H1 (cell line): ENCODE results near the gene ODAD3. TPM values are rescaled to one million over a fixed set of nuclear protein-coding genes. Genes with fewer than 3 reads are reported as not detected.
A peak's percentile ranks its signal among the peaks of the same experiment; 100 is the strongest.

Experiments
- CTCF ChIA-PET: fragments of 300-600 bp; sonication (Branson Sonifier 250); formaldehyde crosslinking; loops from one replicate; lab custom pipeline; 2021; ENCODE audit not compliant: partially characterized antibody; lab: Charles Lee
- POLR2A ChIA-PET: fragments of 300-600 bp; sonication (Branson Sonifier 250); formaldehyde crosslinking; loops from one replicate; lab custom pipeline; 2021; ENCODE audit warnings: inconsistent platforms; ENCODE audit not compliant: partially characterized antibody; lab: Charles Lee
- DNase-seq, 2 experiments: peaks; one replicate each; pipeline versions ENCODE4 v3.0.0 to v3.0.0-alpha.2; 2010 to 2022; ENCODE audit warnings: low spot score in 2 of 2, low read depth in 1 of 2, mixed read lengths in 1 of 2
- FAIRE-seq: peaks from 2 replicates; lab custom pipeline; 2011; peaks lifted over from hg19 to GRCh38; lab: Jason Lieb, UNC
- H2AFZ ChIP-seq: 2 replicates; pipeline ENCODE4 v1.8.1; 2012; ENCODE audit warnings: low read length, inconsistent platforms
- H2AK5ac ChIP-seq: 2 replicates; pipeline ENCODE4 v1.6.1; 2013; ENCODE audit warnings: low read depth, low read length
- H2BK120ac ChIP-seq: replicated peaks from 2 replicates; pipeline ENCODE3; 2013; ENCODE audit warnings: low read depth, low read length, inconsistent platforms
- H2BK12ac ChIP-seq: 2 replicates; pipeline ENCODE4 v1.6.1; 2013; ENCODE audit warnings: low read depth, low read length
- H2BK15ac ChIP-seq: 2 replicates; pipeline ENCODE4 v1.6.1; 2013; ENCODE audit warnings: low read length
- H2BK20ac ChIP-seq: 2 replicates; pipeline ENCODE4 v1.6.1; 2013; ENCODE audit warnings: low read length
- H2BK5ac ChIP-seq: 2 replicates; pipeline ENCODE4 v1.6.1; 2013; ENCODE audit warnings: low read depth, low read length
- H3K14ac ChIP-seq: 2 replicates; pipeline ENCODE4 v1.6.1; 2013; ENCODE audit warnings: inconsistent platforms; ENCODE audit not compliant: insufficient read length
- H3K18ac ChIP-seq: 2 replicates; pipeline ENCODE4 v1.6.1; 2013; ENCODE audit warnings: low read length; ENCODE audit errors: extremely low read depth
- H3K23ac ChIP-seq: 2 replicates; pipeline ENCODE4 v1.6.1; 2013; ENCODE audit warnings: inconsistent platforms; ENCODE audit not compliant: insufficient read length
- H3K23me2 ChIP-seq: 2 replicates; pipeline ENCODE4 v1.6.1; 2013; ENCODE audit warnings: low read depth, low read length
- H3K27ac ChIP-seq: 2 replicates; pipeline ENCODE4 v1.6.1; 2011; ENCODE audit warnings: low read depth, low read length, inconsistent platforms
- H3K27me3 ChIP-seq, 4 experiments: replicated peaks in 1 of 4; 1 replicate in 1 of 4; 2 replicates in 3 of 4; pipeline versions ENCODE4 v1.6.1 to v1.8.1; 2011 to 2013; ENCODE audit warnings: low read length in 3 of 4, mild to moderate bottlenecking in 3 of 4, inconsistent platforms in 2 of 4, mixed read lengths in 2 of 4, moderate library complexity in 1 of 4; ENCODE audit not compliant: control insufficient read depth in 3 of 4, insufficient read depth in 3 of 4; ENCODE audit errors: extremely low read depth in 1 of 4
- H3K36me3 ChIP-seq, 4 experiments: 2 replicates each; pipeline versions ENCODE4 v1.6.1 to v1.8.1; 2011 to 2013; ENCODE audit warnings: mild to moderate bottlenecking in 4 of 4, low read length in 3 of 4, moderate library complexity in 2 of 4, control low read depth in 1 of 4, inconsistent platforms in 1 of 4; ENCODE audit not compliant: insufficient read depth in 4 of 4, control insufficient read depth in 2 of 4
- H3K4ac ChIP-seq: replicated peaks from 2 replicates; pipeline ENCODE3; 2013; ENCODE audit warnings: low read length, low read depth, mixed read lengths, inconsistent platforms; ENCODE audit not compliant: insufficient read length
- H3K4me1 ChIP-seq, 4 experiments: replicated peaks in 1 of 4; 1 replicate in 1 of 4; 2 replicates in 3 of 4; pipeline versions ENCODE4 v1.6.1 to v1.8.1; 2011 to 2013; ENCODE audit warnings: low read length in 3 of 4, inconsistent platforms in 2 of 4, mixed read lengths in 1 of 4; ENCODE audit not compliant: insufficient read depth in 4 of 4, control insufficient read depth in 3 of 4
- H3K4me2 ChIP-seq, 2 experiments: 2 replicates each; pipeline versions ENCODE4 v1.6.1 to v1.8.1; 2011 to 2013; ENCODE audit warnings: low read depth in 2 of 2, low read length in 2 of 2, control low read depth in 1 of 2, inconsistent platforms in 1 of 2, mild to moderate bottlenecking in 1 of 2; ENCODE audit not compliant: insufficient read depth in 1 of 2
- H3K4me3 ChIP-seq, 4 experiments: fragments of 200-600, 300-600 bp in 1 of 4; sonication (generic), shearing (Covaris generic), sonication (Bioruptor Twin) in 1 of 4; 2 replicates each; pipeline versions ENCODE4 v1.5.1 to v1.8.1; 2011 to 2016; ENCODE audit warnings: low read length in 4 of 4, low read depth in 3 of 4, control low read depth in 2 of 4, inconsistent platforms in 2 of 4, mild to moderate bottlenecking in 2 of 4, mixed read lengths in 1 of 4, moderate library complexity in 1 of 4; ENCODE audit not compliant: insufficient read depth in 2 of 4; ENCODE audit errors: extremely low read depth in 1 of 4
- H3K56ac ChIP-seq: replicated peaks from 2 replicates; pipeline ENCODE3; 2013; ENCODE audit warnings: low read depth, mild to moderate bottlenecking, mixed read lengths, low read length, inconsistent platforms; ENCODE audit not compliant: insufficient read length
- H3K79me1 ChIP-seq: 2 replicates; pipeline ENCODE4 v1.6.1; 2013; ENCODE audit warnings: low read depth, low read length, control low read depth
- H3K79me2 ChIP-seq, 2 experiments: 2 replicates each; pipeline versions ENCODE4 v1.6.1 to v1.8.1; 2012 to 2013; ENCODE audit warnings: low read length in 2 of 2, mild to moderate bottlenecking in 2 of 2, inconsistent platforms in 1 of 2; ENCODE audit not compliant: insufficient read depth in 2 of 2, control insufficient read depth in 1 of 2
- H3K9ac ChIP-seq, 4 experiments: replicated peaks in 1 of 4; 1 replicate in 1 of 4; 2 replicates in 3 of 4; pipeline versions ENCODE4 v1.6.1 to v1.8.1; 2011 to 2013; ENCODE audit warnings: low read depth in 3 of 4, low read length in 3 of 4, control low read depth in 2 of 4, mild to moderate bottlenecking in 2 of 4, moderate library complexity in 2 of 4, inconsistent platforms in 1 of 4; ENCODE audit errors: extremely low read depth in 1 of 4
- H3K9me3 ChIP-seq, 2 experiments: 2 replicates each; pipeline versions ENCODE4 v1.6.1 to v1.8.1; 2012 to 2013; ENCODE audit warnings: mild to moderate bottlenecking in 2 of 2, moderate library complexity in 2 of 2, control low read depth in 1 of 2, inconsistent platforms in 1 of 2, low read depth in 1 of 2, low read length in 1 of 2, mixed read lengths in 1 of 2; ENCODE audit not compliant: insufficient read depth in 2 of 2
- H4K20me1 ChIP-seq, 2 experiments: replicated peaks in 1 of 2; 2 replicates each; pipeline versions ENCODE3 to v1.8.1; 2011 to 2013; ENCODE audit warnings: inconsistent platforms in 2 of 2, low read length in 2 of 2, mild to moderate bottlenecking in 1 of 2; ENCODE audit not compliant: insufficient read depth in 2 of 2, control insufficient read depth in 1 of 2
- H4K5ac ChIP-seq: 2 replicates; pipeline ENCODE4 v1.6.1; 2013; ENCODE audit warnings: low read length, low read depth, mixed read lengths, inconsistent platforms; ENCODE audit not compliant: insufficient read length
- H4K8ac ChIP-seq: 2 replicates; pipeline ENCODE4 v1.8.0; 2013; ENCODE audit warnings: mild to moderate bottlenecking, moderate library complexity, low read length, inconsistent platforms; ENCODE audit not compliant: insufficient read depth; ENCODE audit errors: extremely low read depth
- H4K91ac ChIP-seq: replicated peaks from 2 replicates; pipeline ENCODE3; 2013; ENCODE audit warnings: low read length, mixed read lengths, inconsistent platforms; ENCODE audit not compliant: insufficient read length
- ASH2L ChIP-seq: fragments of 200-600, 300-600 bp; sonication (generic); IDR thresholded peaks from one replicate; pipeline ENCODE4 v1.7.1; 2017; ENCODE audit warnings: low read length
- CBX5 ChIP-seq: fragments of 300-800, 300-1000 bp; sonication (generic); IDR thresholded peaks from 2 replicates; pipeline ENCODE4 v1.7.1; 2016; ENCODE audit warnings: antibody characterized with exemption, low read length, low read depth
- CHD1 ChIP-seq: IDR thresholded peaks from 2 replicates; pipeline ENCODE4 v1.6.1; 2012; ENCODE audit warnings: low read depth, low read length, improper control_type of control experiment
- CTBP2 ChIP-seq: IDR thresholded peaks from 2 replicates; pipeline ENCODE4 v1.7.0; 2011; ENCODE audit warnings: borderline replicate concordance, mild to moderate bottlenecking, moderate library complexity, mixed read lengths, low read length; ENCODE audit not compliant: insufficient read depth, insufficient read length
- JUN ChIP-seq: IDR thresholded peaks from 2 replicates; pipeline ENCODE4 v1.6.1; 2011; ENCODE audit warnings: low read depth, mild to moderate bottlenecking, improper control_type of control experiment, low read length
- MAX ChIP-seq: IDR thresholded peaks from 2 replicates; pipeline ENCODE4 v1.6.1; 2012; ENCODE audit warnings: inconsistent platforms
- RXRA ChIP-seq: IDR thresholded peaks from 2 replicates; pipeline ENCODE4 v1.6.1; 2011; ENCODE audit warnings: low read depth, mild to moderate bottlenecking, low read length, moderate library complexity; ENCODE audit not compliant: insufficient read depth
- SIRT6 ChIP-seq: IDR thresholded peaks from one replicate; pipeline ENCODE4 v1.7.1; 2012; ENCODE audit warnings: low read length, inconsistent platforms
- USF2 ChIP-seq: IDR thresholded peaks from 2 replicates; pipeline ENCODE4 v1.6.1; 2011; ENCODE audit warnings: low read length, improper control_type of control experiment
- WGBS, 2 experiments: shearing (Covaris generic) in 1 of 2; methylation state at CpG; one replicate each; pipeline versions ENCODE4 v1.1.6 to v1.1.7; 2013 to 2015; ENCODE audit warnings: low lambda C conversion rate in 2 of 2, mixed read lengths in 2 of 2, inconsistent platforms in 1 of 2, low coverage in 1 of 2, missing lambda C conversion rate in 1 of 2; ENCODE audit not compliant: insufficient replicate concordance in 2 of 2, insufficient coverage in 1 of 2, insufficient read length in 1 of 2; ENCODE audit errors: extremely low coverage in 1 of 2, missing lambda C conversion rate in 1 of 2; 5-methylcytosine and 5-hydroxymethylcytosine counted together
- polyA plus RNA-seq, 7 experiments: library from polyadenylated mRNA; depleted of rRNA in 3 of 7; stranded (reverse) in 5 of 7; unstranded in 2 of 7; fragments of >200 nt in 5 of 7; fragments of 200-250 nt in 2 of 7; gene quantifications; 1 replicate in 5 of 7; 2 replicates in 1 of 7; 4 replicates in 1 of 7; pipeline versions ENCODE4 v1.2.1 to v1.2.3, GENCODE V29; 2011 to 2013; ENCODE audit warnings: missing spikeins in 2 of 7, mixed read lengths in 2 of 7
- total RNA-seq: library from RNA; stranded (reverse); fragmentation: NEBNext Ultra II Directional; extraction: Animal tissue kit (Norgen Biotek cat#: 25700); gene quantifications from 2 replicates; pipeline ENCODE4 v1.2.1, GENCODE V29; 2021

The ODAD3 gene
- total and polyA plus RNA-seq, 2 of the 8 experiments (the other 6 are each of a cell fraction or from before 2014, with no cell fraction given): 2.1 to 2.2 TPM

GRCh38 chr19:11379857-11380350 lies 55.0 kb downstream of the ODAD3 start:
- H3K36me3 ChIP-seq: no peaks in the 10 kb centered on the region
- peaks cover 2 to 4% of the 10 kb centered on the region in 2 experiments for H4K20me1 ChIP-seq
- FAIRE-seq (no peak), DNase-seq (no peak)
- no peak overlapping the region for H3K23ac ChIP-seq
- ChIA-PET POLR2A (interaction anchor here (0.6 to 3.2 kb wide), 8 partner anchors 11 to 532 kb away, joined by 3 to 29 read pairs (median 8); partner anchors contain the start of gene C19orf38), CTCF (interaction anchor here (0.7 to 16.8 kb wide), 19 partner anchors 11 to 125 kb away, joined by 3 to 197 read pairs (median 12); partner anchors contain the start of genes CCDC159, ODAD3, PRKCSH and RGL3)
- no peak overlapping the region for H2BK20ac ChIP-seq
- H2AK5ac ChIP-seq: no peak overlapping the region
- H3K14ac ChIP-seq: no peak overlapping the region
- H3K4me1 ChIP-seq: peaks cover 0 to 15% (median 9%) of the 10 kb centered on the region in 4 experiments; a peak in 5 of 7 replicates
- H2BK5ac ChIP-seq: no peak overlapping the region
- no peak overlapping the region for H2AFZ ChIP-seq
- peaks cover 2% of the 10 kb centered on the region; the same call in 1 of the 2 replicates for H3K79me1 ChIP-seq
- no peak overlapping the region for H4K5ac ChIP-seq
- no peak overlapping the region for H3K4ac ChIP-seq
- no peak overlapping the region for H4K8ac ChIP-seq
- no peak overlapping the region for H3K18ac ChIP-seq
- no peak overlapping the region for H3K9ac ChIP-seq
- no peak overlapping the region for H3K56ac ChIP-seq
- H4K91ac ChIP-seq: no peak overlapping the region
- no peak overlapping the region for H2BK120ac ChIP-seq
- no peaks in the 10 kb centered on the region for H3K9me3 ChIP-seq
- peaks cover 31% of the 10 kb centered on the region for H3K23me2 ChIP-seq
- H3K4me2 ChIP-seq: peak overlapping the region; percentile 69 to 88
- peak overlapping the region in 2 of 4 experiments; percentile 10 to 67; a peak in 2 of 8 replicates for H3K4me3 ChIP-seq
- H2BK12ac ChIP-seq: no peak overlapping the region; the same call in 1 of the 2 replicates
- H2BK15ac ChIP-seq: no peak overlapping the region
- no peak overlapping the region for H3K27ac ChIP-seq
- H3K79me2 ChIP-seq: no peaks in the 10 kb centered on the region
- WGBS, 2 experiments: 84% methylated on average over 7 of the region's 7 CpGs; no CpG with 5 or more reads in 1 of the 2 experiments
- H3K27me3 ChIP-seq: no peaks in the 10 kb centered on the region
- no peak for TF ChIP-seq CTBP2
- no peak for TF ChIP-seq CHD1
- TF ChIP-seq USF2: no peak
- TF ChIP-seq MAX: no peak
- no peak for TF ChIP-seq CBX5
- no peak for TF ChIP-seq JUN
- no peak for TF ChIP-seq SIRT6
- no peak for TF ChIP-seq ASH2L
- no peak for TF ChIP-seq RXRA
